Measurements from ENCODE around the gene GRHL3. TPM values are rescaled to one million over a fixed set of nuclear protein-coding genes. Genes with fewer than 3 reads are reported as not detected.
"Not testable (repeated sequence)": the region's sequence is repeated elsewhere in the genome, so short reads cannot be mapped to it uniquely, and the experiment has no call there.

GRHL3 gene
- not detected for total RNA-seq
- long read RNA-seq, partial matches to known transcripts: 0 of 1 reads
- long read RNA-seq, other reads (novel, unspliced or antisense): 1 of 1 reads

DNA sequence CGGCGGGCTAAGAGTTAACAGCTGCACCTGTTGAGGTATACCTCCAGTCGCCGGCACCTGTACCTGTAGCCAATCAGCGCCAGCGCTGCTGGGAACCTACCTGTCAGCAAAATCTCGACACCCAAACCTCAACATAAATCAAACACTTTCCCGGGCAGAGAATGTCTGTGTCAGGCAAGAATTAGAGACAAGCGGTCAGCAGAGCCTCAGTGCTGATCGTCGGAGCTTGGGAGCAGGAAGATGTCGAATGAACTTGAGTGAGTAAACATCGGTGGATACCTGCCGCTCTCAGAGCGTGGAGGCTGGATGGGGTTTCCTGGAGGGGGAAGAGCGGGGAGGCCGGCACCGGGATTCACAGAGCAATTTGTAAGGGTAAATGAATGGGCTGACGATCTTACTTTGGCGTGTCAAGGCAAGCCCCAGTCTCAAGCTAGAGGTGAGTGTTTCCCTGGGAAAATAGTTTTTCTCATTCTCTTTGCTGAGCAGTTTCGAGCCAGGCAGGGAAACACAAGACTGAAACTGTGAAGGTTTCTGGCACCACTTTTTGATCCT, at the start of gene GRHL3:
Gene GRHL3, plus strand, starts transcription at position 46 of the 552 bp plus-strand sequence. Its CDS starts 195 bp downstream, at position 241.
- intact Hi-C loops (cut with DNase I): loop anchor here (10.0 kb wide), 1 partner anchor 115 kb away; no protein-coding TSS in a partner anchor
- DNase-seq (ENCODE audit: missing footprints): no peak
- ATAC-seq: no peak

DNA sequence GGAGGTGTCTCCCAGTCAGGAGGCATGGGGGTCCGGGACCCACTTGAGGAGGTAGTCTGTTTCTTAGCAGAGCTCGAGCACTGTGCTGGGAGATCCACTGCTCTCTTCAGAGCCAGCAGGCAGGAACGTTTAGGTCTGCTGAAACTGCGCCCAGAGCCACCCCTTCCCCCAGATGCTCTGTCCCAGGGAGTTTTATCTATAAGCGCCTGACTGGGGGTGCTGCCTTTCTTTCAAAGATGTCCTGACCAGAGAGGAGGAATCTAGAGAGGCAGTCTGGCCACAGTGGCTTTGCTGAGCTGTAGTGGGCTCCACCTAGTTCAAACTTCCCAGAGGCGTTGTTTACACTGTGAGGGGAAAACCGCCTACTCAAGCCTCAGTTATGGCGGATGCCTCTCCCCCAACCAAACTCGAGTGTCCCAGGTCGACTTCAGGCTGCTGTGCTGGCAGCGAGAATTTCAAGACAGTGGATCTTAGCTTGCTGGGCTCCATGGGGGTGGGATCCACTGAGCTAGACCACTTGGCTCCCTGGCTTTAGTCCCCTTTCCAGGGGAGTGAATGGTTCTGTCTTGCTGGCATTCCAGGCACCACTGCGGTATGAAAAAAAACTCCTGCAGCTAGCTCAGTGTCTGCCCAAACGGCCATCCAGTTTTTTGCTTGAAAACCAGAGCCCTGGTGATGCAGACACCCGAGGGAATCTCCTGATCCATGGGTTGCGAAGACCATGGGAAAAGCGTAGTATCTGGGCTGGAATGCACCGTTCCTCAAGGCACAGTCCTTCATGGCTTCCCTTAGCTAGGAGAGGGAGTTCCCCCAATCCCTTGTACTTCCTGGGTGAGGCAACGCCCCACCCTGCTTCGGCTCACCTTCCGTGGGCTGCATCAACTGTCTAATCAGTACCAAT, 44.7 kb upstream of the GRHL3 start:
- intact Hi-C loops (cut with DNase I); ATAC-seq; DNase-seq (ENCODE audit: missing footprints): not testable (repeated sequence)

DNA sequence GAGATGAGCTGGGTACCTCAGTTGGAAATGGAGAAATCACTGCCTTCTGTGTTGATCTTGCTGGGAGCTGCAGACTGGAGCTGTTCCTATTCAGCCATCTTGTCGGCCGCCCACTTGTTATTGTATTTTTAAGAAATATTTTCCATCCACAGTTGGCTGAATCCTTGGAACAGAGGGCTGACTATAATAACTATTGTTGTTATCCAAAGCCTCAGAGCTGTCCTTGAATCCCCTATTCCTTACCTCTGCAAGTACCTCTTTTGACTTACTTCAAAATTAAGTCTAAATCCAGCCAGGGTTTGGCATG, 44.1 kb upstream of the GRHL3 start:
- ATAC-seq (no peak), DNase-seq (ENCODE audit: missing footprints) (no peak)
- intact Hi-C loops (cut with DNase I): no loop called here

DNA sequence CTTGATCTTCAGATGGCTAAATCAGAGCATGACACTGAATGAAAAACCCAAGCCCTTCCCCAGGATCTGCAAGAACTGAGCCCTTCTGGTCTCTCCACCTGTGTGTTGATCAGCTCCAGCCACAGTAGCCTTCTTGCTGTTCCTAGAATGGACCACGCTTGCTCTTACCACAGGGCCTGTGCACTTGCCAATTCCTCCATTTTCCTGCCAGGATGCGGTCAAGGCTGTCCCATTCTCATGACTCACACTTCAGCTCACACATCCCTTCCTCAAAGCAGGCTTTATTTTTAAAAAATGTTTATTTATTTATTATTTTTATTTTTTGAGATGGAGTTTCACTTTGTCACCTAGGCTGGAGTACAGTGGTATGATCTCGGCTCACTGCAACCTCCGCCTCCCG, 43.6 kb upstream of the GRHL3 start:
- no peak for ATAC-seq
- no peak for DNase-seq (ENCODE audit: missing footprints)
- intact Hi-C loops (cut with DNase I): no loop called here

- intact Hi-C loops (cut with DNase I): no loop called here
- DNase-seq (ENCODE audit: missing footprints) (no peak), ATAC-seq (peak; percentile 68)
Observed at GRCh38 chr1:24276791-24277190, 42.4 kb upstream of the GRHL3 start.

DNA sequence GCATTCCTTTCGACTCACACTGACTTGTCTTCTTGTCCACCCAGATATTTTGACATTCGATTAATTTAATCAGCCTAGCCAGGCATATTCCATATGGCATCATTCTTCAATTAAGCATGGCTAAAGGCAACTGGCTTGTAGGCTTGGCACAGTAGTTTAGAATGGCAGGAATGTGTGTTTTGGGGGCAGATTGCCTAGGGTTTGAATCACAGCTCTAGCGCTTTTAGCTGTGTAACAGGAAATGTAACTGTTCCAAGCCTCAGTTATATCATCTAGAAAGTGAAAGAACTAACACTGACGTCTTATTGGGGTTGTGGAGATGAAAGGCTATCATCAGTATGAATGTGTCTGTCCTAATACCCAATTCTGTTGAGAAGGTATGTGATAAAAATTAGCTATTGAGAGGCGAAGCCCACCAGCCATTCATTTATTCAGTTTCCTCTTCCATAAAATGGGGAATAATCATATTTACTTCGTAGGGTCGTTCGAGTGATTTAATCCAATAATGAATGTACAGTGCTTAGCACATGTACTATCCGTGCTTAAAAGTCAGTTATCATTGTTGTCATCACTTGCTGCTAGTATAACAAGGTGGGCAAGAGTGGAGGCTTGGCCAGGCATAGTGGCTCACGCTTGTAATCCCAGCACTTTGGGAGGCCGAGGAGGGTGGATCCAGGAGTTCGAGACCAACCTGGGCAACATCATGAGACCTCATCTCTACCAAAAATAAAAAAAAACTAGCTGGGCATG, 41.6 kb upstream of the GRHL3 start:
- intact Hi-C loops (cut with DNase I): no loop called here
- ATAC-seq: no peak
- no peak for DNase-seq (ENCODE audit: missing footprints)

DNA sequence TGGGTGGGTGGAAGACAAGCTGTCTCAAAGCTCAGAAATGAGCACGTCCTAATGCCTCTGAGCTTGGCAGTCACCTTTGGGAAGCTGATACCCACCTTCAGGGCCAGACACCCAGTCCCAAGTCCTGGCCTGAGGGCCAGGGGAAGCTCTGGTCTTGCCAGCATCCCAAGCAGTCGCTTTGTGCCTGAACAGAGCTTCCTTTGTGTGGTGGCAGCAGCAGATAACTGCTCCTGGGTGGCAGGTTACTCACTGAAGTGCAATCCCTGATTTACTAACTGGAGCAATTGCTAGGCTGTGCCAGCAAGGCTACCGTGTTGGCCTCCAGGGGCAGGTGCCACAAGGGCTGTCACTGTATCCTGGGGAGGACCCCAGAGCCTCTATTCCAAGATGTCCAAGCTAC, 40.4 kb upstream of the GRHL3 start:
- ATAC-seq (no peak), DNase-seq (ENCODE audit: missing footprints) (no peak)
- intact Hi-C loops (cut with DNase I): no loop called here

DNA sequence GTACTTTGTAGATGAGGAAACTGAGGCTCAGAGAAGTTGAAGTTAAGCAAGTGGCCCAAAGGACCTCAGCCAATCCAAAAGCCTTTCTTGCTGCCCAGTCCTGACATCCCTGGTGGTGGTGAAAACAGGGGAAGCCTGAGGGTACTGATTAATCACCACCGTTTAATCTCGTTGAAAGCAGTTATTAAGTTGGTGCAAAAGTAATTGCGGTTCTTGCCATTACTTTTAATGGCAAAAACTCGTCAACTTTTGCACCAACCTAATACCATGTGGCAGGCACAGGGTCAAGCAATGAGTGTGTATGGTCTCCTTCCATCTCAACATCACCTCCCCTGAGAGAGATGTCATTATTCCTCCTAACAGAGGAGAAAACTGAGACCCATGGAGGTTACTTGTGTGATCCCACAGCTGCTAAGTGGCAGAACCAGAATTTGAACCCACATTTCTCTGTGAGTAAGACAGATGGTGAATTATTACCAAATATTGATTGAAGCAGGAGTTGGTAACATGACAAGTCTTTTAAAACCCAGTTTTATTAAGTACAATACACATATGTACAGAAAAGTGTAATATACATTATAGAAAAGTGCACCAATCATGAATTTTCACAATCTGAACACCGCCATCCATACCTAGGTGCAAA, 39.4 kb upstream of the GRHL3 start:
- DNase-seq (ENCODE audit: missing footprints): no peak
- intact Hi-C loops (cut with DNase I): no loop called here
- ATAC-seq: no peak

DNA sequence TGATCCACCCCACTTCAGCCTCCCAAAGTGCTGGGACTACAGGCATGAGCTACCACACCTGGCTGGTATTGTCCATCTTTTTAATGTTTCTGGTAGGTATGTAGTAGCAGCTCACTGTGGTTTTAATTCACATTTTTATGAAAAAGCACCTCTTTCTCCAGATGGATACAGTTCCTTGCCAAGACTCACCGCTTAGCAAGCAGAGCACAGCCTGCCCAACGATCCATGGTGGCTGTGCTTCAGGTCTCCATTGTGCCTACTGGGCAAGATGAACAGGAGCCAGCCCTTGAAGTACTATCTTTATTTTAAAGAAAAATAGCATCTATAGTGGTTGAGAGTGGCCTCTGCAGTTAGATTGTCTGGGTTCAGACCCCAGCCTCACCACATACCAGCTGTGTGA, 37.6 kb upstream of the GRHL3 start:
- no peak for DNase-seq (ENCODE audit: missing footprints)
- ATAC-seq: no peak
- intact Hi-C loops (cut with DNase I): no loop called here

DNA sequence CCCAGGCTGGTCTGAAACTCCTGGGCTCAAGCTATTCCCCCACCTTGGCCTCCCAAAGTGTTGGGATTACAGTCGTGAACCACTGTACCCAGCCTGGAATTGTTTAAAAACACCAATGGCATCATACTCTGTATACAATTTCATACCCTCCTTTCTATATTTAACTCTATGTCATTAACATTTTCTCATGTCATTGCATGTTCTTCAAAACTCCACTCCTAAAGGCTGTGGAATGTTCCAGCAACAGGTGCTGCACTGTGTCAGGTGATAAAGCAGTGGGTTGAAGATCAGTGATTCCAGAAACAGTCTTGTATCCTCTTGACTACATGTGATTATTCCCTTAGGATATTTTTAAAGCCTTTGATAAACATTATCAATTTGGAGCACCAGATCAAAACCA, 36.7 kb upstream of the GRHL3 start:
- ATAC-seq (no peak), DNase-seq (ENCODE audit: missing footprints) (no peak)
- intact Hi-C loops (cut with DNase I): no loop called here

DNA sequence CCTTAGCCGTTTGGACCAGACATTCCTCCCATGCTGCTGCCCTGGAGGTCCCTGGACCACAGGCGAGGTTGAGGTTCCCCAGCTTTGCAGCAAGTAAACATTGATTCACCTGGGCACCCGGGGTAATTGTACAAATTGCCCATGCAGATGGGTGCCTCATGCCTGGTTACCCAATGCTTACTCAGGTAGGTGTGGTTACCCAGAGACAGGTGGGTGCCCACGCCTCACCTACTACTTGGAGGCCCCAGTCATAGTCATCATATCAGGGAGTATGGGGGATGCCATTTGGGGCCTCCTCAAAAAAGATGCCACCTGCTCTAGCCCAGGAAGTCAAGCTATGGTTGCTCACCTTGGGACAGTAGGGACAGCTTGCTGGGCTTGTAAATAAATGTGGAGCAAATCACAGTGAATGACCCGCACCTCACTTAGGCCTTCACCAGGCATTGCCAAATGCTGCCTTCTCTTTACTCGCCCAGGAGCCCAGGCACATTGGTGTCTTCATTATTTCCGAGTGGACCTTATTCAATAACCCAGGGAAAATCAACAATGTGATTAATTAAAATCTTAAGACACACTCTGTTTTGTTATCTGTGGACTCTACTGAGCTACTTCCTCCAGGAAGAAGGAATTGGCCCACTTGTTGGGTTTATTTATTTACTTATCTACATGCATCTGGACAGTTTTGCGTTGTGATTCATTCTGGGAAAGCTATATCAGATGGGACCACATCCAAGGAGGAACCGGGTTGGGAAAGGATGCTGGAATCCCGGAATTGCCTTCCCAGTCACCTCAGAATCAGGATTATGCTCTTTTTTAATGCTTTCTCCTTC, 35.6 kb upstream of the GRHL3 start:
- DNase-seq (ENCODE audit: missing footprints) (no peak), ATAC-seq (no peak)
- intact Hi-C loops (cut with DNase I): no loop called here

DNA sequence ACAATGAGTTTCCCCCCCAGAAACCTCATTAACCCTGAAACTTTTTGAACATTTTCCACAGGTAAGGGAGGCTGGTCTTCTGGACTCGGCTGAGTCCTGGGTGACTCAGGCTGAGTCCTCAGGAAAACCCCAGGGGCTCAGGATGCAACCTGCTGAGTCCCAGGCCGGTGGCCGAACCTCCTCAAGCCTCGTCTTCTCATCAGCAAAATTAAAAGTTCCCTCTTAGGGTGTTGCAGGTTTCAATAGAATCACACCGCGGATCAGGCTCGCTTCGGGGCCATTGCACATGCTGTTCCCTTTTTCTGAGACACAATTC, 35.0 kb upstream of the GRHL3 start:
- ATAC-seq (no peak), DNase-seq (ENCODE audit: missing footprints) (no peak)
- intact Hi-C loops (cut with DNase I): no loop called here

GRCh38 chr1:24285231-24285630, 33.9 kb upstream of the GRHL3 start:
- ATAC-seq (no peak), DNase-seq (ENCODE audit: missing footprints) (no peak)
- intact Hi-C loops (cut with DNase I): no loop called here

- DNase-seq (ENCODE audit: missing footprints) (no peak), ATAC-seq (no peak)
- intact Hi-C loops (cut with DNase I): no loop called here
Observed at GRCh38 chr1:24286246-24287010, 32.7 kb upstream of the GRHL3 start.

DNA sequence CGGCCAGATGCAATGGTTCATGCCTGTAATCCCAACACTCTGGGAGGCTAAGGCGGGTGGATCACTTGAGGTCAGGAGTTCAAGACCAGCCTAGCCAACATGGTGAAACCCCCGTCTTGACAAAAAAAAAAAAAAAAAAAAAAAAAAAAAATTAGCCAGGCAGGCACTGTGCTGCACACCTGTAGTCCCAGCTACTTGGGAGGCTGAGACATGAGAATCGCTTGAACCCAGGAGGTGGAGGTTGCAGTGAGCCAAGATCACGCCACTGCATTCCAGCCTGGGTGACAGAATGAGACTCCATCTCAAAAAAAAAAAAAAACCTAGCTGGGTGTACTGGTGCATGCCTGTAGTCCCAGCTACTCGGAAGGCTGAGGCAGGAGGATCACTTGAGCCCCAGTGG, 31.4 kb upstream of the GRHL3 start:
- intact Hi-C loops (cut with DNase I); ATAC-seq; DNase-seq (ENCODE audit: missing footprints): not testable (repeated sequence)

GRCh38 chr1:24288479-24288878, 30.7 kb upstream of the GRHL3 start:
- intact Hi-C loops (cut with DNase I): no loop called here
- ATAC-seq: no peak
- no peak for DNase-seq (ENCODE audit: missing footprints)

GRCh38 chr1:24289937-24290595, 29.1 kb upstream of the GRHL3 start:
- DNase-seq (ENCODE audit: missing footprints) (peak; percentile 89), ATAC-seq (peak; percentile 93)
- intact Hi-C loops (cut with DNase I): no loop called here

Data from Right ventricle myocardium inferior (tissue), 1 donor.